ENCODE results near the gene ALPP.

GRCh38 chr2:232384466-232384865 lies 5.9 kb downstream of the ALPP start:
- TF ChIP-seq CTCF (IDR thresholded peaks at IDR 0.05), result no peak
- TF ChIP-seq EZH2 (IDR thresholded peaks at IDR 0.05), result no peak
- no peak for TF ChIP-seq EZH2phosphoT487 (IDR thresholded peaks at IDR 0.05)

All from neural progenitor cell (in vitro differentiated cells).